HCT116 (cell line): Measurements from ENCODE around the gene DOK5. TPM values are rescaled to one million over a fixed set of nuclear protein-coding genes. Genes with fewer than 3 reads are reported as not detected.

Source experiments
- ATAC-seq: fragments of 200-7000 bp; cut with Tn5 transposase; 2 replicates; pipeline ENCODE4 v1.9.1; 2020; ENCODE audit warnings: mild to moderate bottlenecking, moderate library complexity
- BruUV-seq: library from RNA; stranded (reverse); fragments of 400-500 nt; replicated peaks from 2 replicates; lab custom pipeline; 2021; lab: Mats Ljungman, UMichigan
- CTCF ChIA-PET: fragments of 300-600 bp; sonication (Branson Sonifier 250); formaldehyde crosslinking; loops from one replicate; lab custom pipeline; 2021; ENCODE audit warnings: antibody characterized with exemption; lab: Charles Lee
- POLR2A ChIA-PET: fragments of 300-600, 350-600 bp; sonication (Branson Sonifier 250); formaldehyde crosslinking; loops from one replicate; lab custom pipeline; 2021; ENCODE audit warnings: antibody characterized with exemption; lab: Charles Lee
- RAD21 ChIA-PET, 2 experiments: fragments of 300-600 bp; sonication (Branson Sonifier 250); formaldehyde crosslinking; loops; one replicate each; lab custom pipeline; 2023; ENCODE audit warnings: low total read pairs in 2 of 2; ENCODE audit not compliant: uncharacterized antibody in 2 of 2, unreplicated experiment in 2 of 2, low non-redundant PET in 1 of 2; lab: Charles Lee
- DNase-seq: peaks from one replicate; pipeline ENCODE4 v3.0.0-alpha.2; 2010; ENCODE audit warnings: low read depth, low spot score
- H2AFZ ChIP-seq: fragments of 200-600 bp; shearing (Covaris generic), sonication (generic); 2 replicates; pipeline ENCODE4 v1.6.1; 2017; ENCODE audit warnings: low read depth, mixed run types, mixed read lengths, antibody characterized with exemption, low read length; ENCODE audit not compliant: poor library complexity, severe bottlenecking
- H3K27ac ChIP-seq: 2 replicates; pipeline ENCODE4 v1.5.1; 2012; ENCODE audit warnings: low read depth, low read length
- H3K27me3 ChIP-seq: fragments of 200-600 bp; sonication (generic); 2 replicates; pipeline ENCODE4 v1.6.1; 2016; ENCODE audit warnings: mixed run types, low read length, mixed read lengths; ENCODE audit not compliant: insufficient read depth
- H3K36me3 ChIP-seq, 2 experiments: fragments of 200-500 bp in 1 of 2; fragments of 200-600 bp in 1 of 2; sonication (Bioruptor generic) in 1 of 2; sonication (generic) in 1 of 2; 2 replicates each; pipeline versions ENCODE4 v1.5.1 to v1.6.1; 2014 to 2016; ENCODE audit warnings: low read length in 2 of 2, inconsistent platforms in 1 of 2, mixed read lengths in 1 of 2, mixed run types in 1 of 2; ENCODE audit not compliant: insufficient read depth in 2 of 2, control insufficient read depth in 1 of 2
- H3K4me1 ChIP-seq, 2 experiments: fragments of 200-600 bp in 1 of 2; sonication (generic) in 1 of 2; 2 replicates each; pipeline versions ENCODE4 v1.5.1 to v1.6.1; 2012 to 2017; ENCODE audit warnings: low read length in 2 of 2, inconsistent platforms in 1 of 2, mild to moderate bottlenecking in 1 of 2, mixed read lengths in 1 of 2, mixed run types in 1 of 2, moderate library complexity in 1 of 2; ENCODE audit not compliant: insufficient read depth in 2 of 2, control insufficient read depth in 1 of 2
- H3K4me2 ChIP-seq: fragments of 200-600 bp; sonication (generic); 2 replicates; pipeline ENCODE4 v1.6.1; 2017; ENCODE audit warnings: mixed run types, low read length, mixed read lengths
- H3K4me3 ChIP-seq, 2 experiments: fragments of 200-600 bp in 1 of 2; sonication (generic) in 1 of 2; replicated peaks in 1 of 2; 2 replicates each; pipeline ENCODE4 v1.5.1; 2011 to 2016; ENCODE audit warnings: low read length in 2 of 2, control low read depth in 1 of 2, low read depth in 1 of 2, mild to moderate bottlenecking in 1 of 2, mixed read lengths in 1 of 2, mixed run types in 1 of 2
- H3K79me2 ChIP-seq: fragments of 200-600 bp; sonication (generic); 2 replicates; pipeline ENCODE4 v1.6.1; 2017; ENCODE audit warnings: mild to moderate bottlenecking, mixed run types, low read length, moderate library complexity, mixed read lengths; ENCODE audit not compliant: insufficient read depth
- H3K9ac ChIP-seq: fragments of 200-600 bp; sonication (generic); 2 replicates; pipeline ENCODE4 v1.6.1; 2016; ENCODE audit warnings: low read length, mixed read lengths
- H3K9me2 ChIP-seq: fragments of 200-600 bp; sonication (generic), shearing (Covaris generic); 2 replicates; pipeline ENCODE4 v1.6.1; 2017; ENCODE audit warnings: mixed run types, mild to moderate bottlenecking, moderate library complexity; ENCODE audit not compliant: insufficient read depth
- H3K9me3 ChIP-seq, 2 experiments: fragments of 200-500 bp in 1 of 2; fragments of 200-600 bp in 1 of 2; sonication (Bioruptor generic) in 1 of 2; sonication (generic) in 1 of 2; 2 replicates each; pipeline ENCODE4 v1.6.1; 2014 to 2017; ENCODE audit warnings: low read length in 2 of 2, mixed read lengths in 2 of 2, inconsistent platforms in 1 of 2, low read depth in 1 of 2, mild to moderate bottlenecking in 1 of 2, mixed run types in 1 of 2, moderate library complexity in 1 of 2; ENCODE audit not compliant: control insufficient read depth in 1 of 2, insufficient read depth in 1 of 2
- H4K20me1 ChIP-seq: fragments of 200-600 bp; sonication (generic), shearing (Covaris generic); 2 replicates; pipeline ENCODE4 v1.6.1; 2017; ENCODE audit warnings: mixed run types, mild to moderate bottlenecking, moderate library complexity; ENCODE audit not compliant: insufficient read depth
- EGR1 ChIP-seq: IDR thresholded peaks from 2 replicates; pipeline ENCODE4 v1.6.1; 2012; ENCODE audit warnings: low read depth
- EZH2 ChIP-seq: fragments of 200-600 bp; sonication (generic); IDR thresholded peaks from 2 replicates; pipeline ENCODE4 v1.6.1; 2017; ENCODE audit warnings: antibody characterized with exemption, mixed run types
- SIN3A ChIP-seq: IDR thresholded peaks from 2 replicates; pipeline ENCODE4 v1.6.1; 2012; ENCODE audit warnings: low read depth
- SRF ChIP-seq: IDR thresholded peaks from 2 replicates; pipeline ENCODE4 v1.6.1; 2012; ENCODE audit warnings: low read depth
- TCF7L2 ChIP-seq: IDR thresholded peaks from 2 replicates; pipeline ENCODE4 v1.7.0; 2011; ENCODE audit warnings: borderline replicate concordance, inconsistent platforms; ENCODE audit not compliant: insufficient read depth, insufficient read length; ENCODE audit errors: extremely low read depth
- intact Hi-C: fragments of 100-400 bp; cut with micrococcal nuclease; formaldehyde crosslinking; loops from 2 replicates; pipeline ENCODE4 v1.10.0; 2022
- total RNA-seq: library from RNA; stranded (reverse); gene quantifications from one replicate; pipeline ENCODE4 v1.2.1, GENCODE V29; 2021; ENCODE audit not compliant: unreplicated experiment
- TF ChIP-seq, protein P1 (sequence below): IDR thresholded peaks from 2 replicates; pipeline ENCODE4 v1.6.1; 2012
- TF ChIP-seq, protein P2 (sequence below): IDR thresholded peaks from 2 replicates; pipeline ENCODE4 v1.6.1; 2012

The DOK5 gene
- total RNA-seq, 1 experiment from 2014 or later: not detected

DNA sequence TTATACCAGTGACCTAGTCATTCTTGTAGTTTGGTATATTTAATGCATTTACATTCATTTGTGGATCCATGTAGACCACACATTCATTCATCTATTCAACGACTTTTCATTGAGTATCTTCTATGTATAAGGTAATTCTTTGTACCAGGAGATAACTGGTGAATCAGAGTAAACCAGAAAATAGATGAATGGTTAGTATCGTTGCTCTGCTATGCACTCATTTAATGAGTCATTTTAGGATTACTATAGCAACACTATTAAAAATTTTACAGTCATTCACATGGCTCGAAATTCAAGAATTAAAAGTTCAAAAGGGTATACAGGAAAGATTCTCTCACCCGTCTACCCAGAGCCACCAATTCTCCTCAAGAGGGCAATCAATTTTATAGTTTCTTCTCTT, 26.8 kb downstream of the DOK5 start:
- no peaks in the 10 kb centered on the region for H3K9me3 ChIP-seq
- DNase-seq (no peak), ATAC-seq (no peak)
- no peaks in the 10 kb centered on the region for H3K4me1 ChIP-seq
- no peak overlapping the region for H3K27ac ChIP-seq
- no peak for TF ChIP-seq TCF7L2
- TF ChIP-seq, protein P1, sequence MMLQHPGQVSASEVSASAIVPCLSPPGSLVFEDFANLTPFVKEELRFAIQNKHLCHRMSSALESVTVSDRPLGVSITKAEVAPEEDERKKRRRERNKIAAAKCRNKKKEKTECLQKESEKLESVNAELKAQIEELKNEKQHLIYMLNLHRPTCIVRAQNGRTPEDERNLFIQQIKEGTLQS: no peak
- TF ChIP-seq EGR1: no peak
- no peak for TF ChIP-seq SIN3A
- TF ChIP-seq, protein P2, sequence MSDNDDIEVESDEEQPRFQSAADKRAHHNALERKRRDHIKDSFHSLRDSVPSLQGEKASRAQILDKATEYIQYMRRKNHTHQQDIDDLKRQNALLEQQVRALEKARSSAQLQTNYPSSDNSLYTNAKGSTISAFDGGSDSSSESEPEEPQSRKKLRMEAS: no peak
- H3K36me3 ChIP-seq: no peaks in the 10 kb centered on the region
- intact Hi-C loops: no loop called here
- no peak overlapping the region for H3K9ac ChIP-seq
- no peaks in the 10 kb centered on the region for H3K79me2 ChIP-seq
- BruUV-seq: no TSS peak
- ChIA-PET RAD21 (no interaction called here), CTCF (no interaction called here), POLR2A (no interaction called here)
- H4K20me1 ChIP-seq: no peaks in the 10 kb centered on the region
- no peaks in the 10 kb centered on the region for H3K9me2 ChIP-seq
- no peaks in the 10 kb centered on the region; the same call in 1 of the 2 replicates for H3K27me3 ChIP-seq
- no peak overlapping the region for H2AFZ ChIP-seq
- no peak overlapping the region for H3K4me2 ChIP-seq
- H3K4me3 ChIP-seq: no peak overlapping the region

DNA sequence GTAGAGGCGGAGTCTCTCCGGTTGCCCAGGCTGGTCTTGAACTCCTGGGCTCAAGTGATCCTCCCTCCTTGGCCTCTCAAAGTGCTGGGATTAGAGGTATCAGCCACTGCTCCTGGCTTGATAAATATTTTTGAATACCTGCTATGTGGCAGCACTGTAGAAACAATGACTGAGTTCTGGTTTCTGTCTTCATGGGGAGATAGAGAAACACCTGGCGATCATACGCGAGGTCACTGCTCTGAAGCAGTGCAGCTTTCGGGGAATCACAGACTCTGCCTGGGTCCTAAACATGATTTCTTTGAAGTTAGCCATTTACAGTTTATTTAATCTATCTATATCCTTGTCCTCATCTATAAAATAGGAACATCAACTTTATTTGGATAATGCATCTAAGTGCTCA, 31.2 kb downstream of the DOK5 start:
- BruUV-seq: no TSS peak
- no peak for DNase-seq
- H2AFZ ChIP-seq: no peak overlapping the region

More for the DNA sequence above, 31.2 kb downstream of the DOK5 start:
- intact Hi-C loops: no loop called here
- H3K9me3 ChIP-seq: no peaks in the 10 kb centered on the region
- ChIA-PET POLR2A (no interaction called here), RAD21 (interaction anchor here in 1 of 2 experiments (0.6 kb wide), 1 partner anchor 103 kb away, joined by 3 read pairs; no protein-coding TSS in a partner anchor), CTCF (no interaction called here)
- no peaks in the 10 kb centered on the region for H3K4me1 ChIP-seq
- no peaks in the 10 kb centered on the region for H3K36me3 ChIP-seq
- no peaks in the 10 kb centered on the region for H3K9me2 ChIP-seq
- no peaks in the 10 kb centered on the region for H4K20me1 ChIP-seq
- no peak for ATAC-seq
- no peak overlapping the region for H3K9ac ChIP-seq
- H3K4me3 ChIP-seq: no peak overlapping the region
- H3K79me2 ChIP-seq: no peaks in the 10 kb centered on the region
- no peak overlapping the region for H3K27ac ChIP-seq
- TF ChIP-seq EZH2: no peak
- TF ChIP-seq SRF: no peak
- H3K4me2 ChIP-seq: no peak overlapping the region
- H3K27me3 ChIP-seq: no peaks in the 10 kb centered on the region
